ENCODE data around the gene CYTIP. TPM values are rescaled to one million over a fixed set of nuclear protein-coding genes. Genes with fewer than 3 reads are reported as not detected.

The CYTIP gene
- total RNA-seq, 1 experiment from 2014 or later = 0.57 TPM

DNA sequence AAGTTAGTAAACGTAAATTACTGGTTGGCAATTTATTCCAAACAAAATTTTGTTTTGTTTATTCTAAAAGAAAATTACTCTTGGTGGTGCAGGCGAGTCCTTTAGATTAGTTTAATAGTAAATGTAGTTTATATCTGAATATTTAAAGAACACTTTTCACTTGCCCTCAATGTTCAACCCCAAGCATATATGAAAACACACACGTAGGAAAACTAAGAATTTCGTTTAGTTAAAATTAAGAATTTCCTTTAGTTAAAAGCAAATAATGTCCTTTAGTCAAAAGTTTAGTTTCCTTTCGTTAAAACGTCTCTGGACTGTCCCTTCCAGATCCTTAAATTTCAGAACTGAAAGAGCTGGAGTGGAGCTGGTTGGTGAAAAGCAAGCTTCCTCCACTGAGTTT lies 19.1 kb upstream of the CYTIP start:
- ATAC-seq (no peak), DNase-seq (ENCODE audit: low read depth, low spot score) (no peak)
- Histone ChIP-seq H3K27ac (ENCODE audit: low read length) (no peak overlapping the region), H3K4me1 (ENCODE audit: control insufficient read depth, insufficient read depth, low read length) (no peaks in the 10 kb centered on the region), H3K27me3 (ENCODE audit: control insufficient read depth, insufficient read depth, low read length) (no peaks in the 10 kb centered on the region), H3K9me3 (ENCODE audit: control insufficient read depth, insufficient read depth, low read depth, low read length) (no peaks in the 10 kb centered on the region), H3K36me3 (ENCODE audit: control insufficient read depth, insufficient read depth, low read length) (no peaks in the 10 kb centered on the region; the same call in 1 of the 2 replicates), H3K4me3 (ENCODE audit: low read depth in 2 of 2, low read length in 2 of 2) (no peak overlapping the region)
- TF ChIP-seq POLR2AphosphoS5 (IDR thresholded peaks at IDR 0.05; ENCODE audit: low read depth, low read length) = no peak
- ChIA-PET POLR2A (no interaction called here), CTCF (no interaction called here)
- intact Hi-C loops (cut with micrococcal nuclease; ENCODE audit: unreplicated experiment) = no loop called here
- in situ Hi-C loops (cut with HindIII; ENCODE audit: low pct_unique_long_range_greater_than_20kb, low sequenced_read_pairs) = no loop called here
- no TSS peak for BruUV-seq (replicated peaks)

DNA sequence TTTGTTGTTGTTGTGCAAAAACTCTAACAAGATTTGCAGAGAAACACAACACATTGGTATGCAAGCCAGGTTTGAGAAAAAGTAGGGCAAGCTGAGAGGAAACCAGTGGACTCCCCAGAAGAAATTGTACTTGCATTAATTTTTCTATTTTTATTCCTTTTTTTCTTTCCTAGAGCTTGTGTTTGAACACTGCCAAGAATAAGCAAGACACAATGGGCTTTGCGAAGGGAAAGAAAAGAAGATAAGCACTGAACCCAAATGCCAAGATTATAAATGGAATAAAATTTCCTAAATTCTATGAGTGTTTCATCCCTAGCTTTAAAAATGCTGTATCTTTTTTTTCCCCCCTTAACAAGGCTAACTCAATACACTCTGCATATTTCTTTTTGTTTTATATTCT lies 17.0 kb upstream of the CYTIP start:
- no TSS peak for BruUV-seq (replicated peaks)
- no peaks in the 10 kb centered on the region for H3K9me3 ChIP-seq (ENCODE audit: control insufficient read depth, insufficient read depth, low read depth, low read length)
- H3K4me3 ChIP-seq (ENCODE audit: low read depth in 2 of 2, low read length in 2 of 2) = no peak overlapping the region
- TF ChIP-seq, protein P1, sequence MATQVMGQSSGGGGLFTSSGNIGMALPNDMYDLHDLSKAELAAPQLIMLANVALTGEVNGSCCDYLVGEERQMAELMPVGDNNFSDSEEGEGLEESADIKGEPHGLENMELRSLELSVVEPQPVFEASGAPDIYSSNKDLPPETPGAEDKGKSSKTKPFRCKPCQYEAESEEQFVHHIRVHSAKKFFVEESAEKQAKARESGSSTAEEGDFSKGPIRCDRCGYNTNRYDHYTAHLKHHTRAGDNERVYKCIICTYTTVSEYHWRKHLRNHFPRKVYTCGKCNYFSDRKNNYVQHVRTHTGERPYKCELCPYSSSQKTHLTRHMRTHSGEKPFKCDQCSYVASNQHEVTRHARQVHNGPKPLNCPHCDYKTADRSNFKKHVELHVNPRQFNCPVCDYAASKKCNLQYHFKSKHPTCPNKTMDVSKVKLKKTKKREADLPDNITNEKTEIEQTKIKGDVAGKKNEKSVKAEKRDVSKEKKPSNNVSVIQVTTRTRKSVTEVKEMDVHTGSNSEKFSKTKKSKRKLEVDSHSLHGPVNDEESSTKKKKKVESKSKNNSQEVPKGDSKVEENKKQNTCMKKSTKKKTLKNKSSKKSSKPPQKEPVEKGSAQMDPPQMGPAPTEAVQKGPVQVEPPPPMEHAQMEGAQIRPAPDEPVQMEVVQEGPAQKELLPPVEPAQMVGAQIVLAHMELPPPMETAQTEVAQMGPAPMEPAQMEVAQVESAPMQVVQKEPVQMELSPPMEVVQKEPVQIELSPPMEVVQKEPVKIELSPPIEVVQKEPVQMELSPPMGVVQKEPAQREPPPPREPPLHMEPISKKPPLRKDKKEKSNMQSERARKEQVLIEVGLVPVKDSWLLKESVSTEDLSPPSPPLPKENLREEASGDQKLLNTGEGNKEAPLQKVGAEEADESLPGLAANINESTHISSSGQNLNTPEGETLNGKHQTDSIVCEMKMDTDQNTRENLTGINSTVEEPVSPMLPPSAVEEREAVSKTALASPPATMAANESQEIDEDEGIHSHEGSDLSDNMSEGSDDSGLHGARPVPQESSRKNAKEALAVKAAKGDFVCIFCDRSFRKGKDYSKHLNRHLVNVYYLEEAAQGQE (IDR thresholded peaks at IDR 0.05; ENCODE audit: insufficient read depth in 1 of 2, low read depth in 2 of 2, low read length in 1 of 2) = no peak
- TF ChIP-seq POLR2AphosphoS5 (IDR thresholded peaks at IDR 0.05; ENCODE audit: low read depth, low read length) = no peak
- TF ChIP-seq, protein P2, sequence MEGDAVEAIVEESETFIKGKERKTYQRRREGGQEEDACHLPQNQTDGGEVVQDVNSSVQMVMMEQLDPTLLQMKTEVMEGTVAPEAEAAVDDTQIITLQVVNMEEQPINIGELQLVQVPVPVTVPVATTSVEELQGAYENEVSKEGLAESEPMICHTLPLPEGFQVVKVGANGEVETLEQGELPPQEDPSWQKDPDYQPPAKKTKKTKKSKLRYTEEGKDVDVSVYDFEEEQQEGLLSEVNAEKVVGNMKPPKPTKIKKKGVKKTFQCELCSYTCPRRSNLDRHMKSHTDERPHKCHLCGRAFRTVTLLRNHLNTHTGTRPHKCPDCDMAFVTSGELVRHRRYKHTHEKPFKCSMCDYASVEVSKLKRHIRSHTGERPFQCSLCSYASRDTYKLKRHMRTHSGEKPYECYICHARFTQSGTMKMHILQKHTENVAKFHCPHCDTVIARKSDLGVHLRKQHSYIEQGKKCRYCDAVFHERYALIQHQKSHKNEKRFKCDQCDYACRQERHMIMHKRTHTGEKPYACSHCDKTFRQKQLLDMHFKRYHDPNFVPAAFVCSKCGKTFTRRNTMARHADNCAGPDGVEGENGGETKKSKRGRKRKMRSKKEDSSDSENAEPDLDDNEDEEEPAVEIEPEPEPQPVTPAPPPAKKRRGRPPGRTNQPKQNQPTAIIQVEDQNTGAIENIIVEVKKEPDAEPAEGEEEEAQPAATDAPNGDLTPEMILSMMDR (IDR thresholded peaks at IDR 0.05) = no peak
- no peak for TF ChIP-seq SIN3A (IDR thresholded peaks at IDR 0.05; ENCODE audit: borderline replicate concordance, insufficient read depth, low read depth, low read length)
- no peak for TF ChIP-seq TCF7L2 (IDR thresholded peaks at IDR 0.05; ENCODE audit: low read depth, low read length)
- intact Hi-C loops (cut with micrococcal nuclease; ENCODE audit: unreplicated experiment) = no loop called here
- H3K27ac ChIP-seq (ENCODE audit: low read length) = no peak overlapping the region
- ATAC-seq (no peak), DNase-seq (ENCODE audit: low read depth, low spot score) (no peak)
- ChIA-PET POLR2A (no interaction called here), CTCF (no interaction called here)
- in situ Hi-C loops (cut with HindIII; ENCODE audit: low pct_unique_long_range_greater_than_20kb, low sequenced_read_pairs) = no loop called here
- no peaks in the 10 kb centered on the region for H3K27me3 ChIP-seq (ENCODE audit: control insufficient read depth, insufficient read depth, low read length)
- no peaks in the 10 kb centered on the region; the same call in 1 of the 2 replicates for H3K36me3 ChIP-seq (ENCODE audit: control insufficient read depth, insufficient read depth, low read length)
- no peaks in the 10 kb centered on the region for H3K4me1 ChIP-seq (ENCODE audit: control insufficient read depth, insufficient read depth, low read length)

DNA sequence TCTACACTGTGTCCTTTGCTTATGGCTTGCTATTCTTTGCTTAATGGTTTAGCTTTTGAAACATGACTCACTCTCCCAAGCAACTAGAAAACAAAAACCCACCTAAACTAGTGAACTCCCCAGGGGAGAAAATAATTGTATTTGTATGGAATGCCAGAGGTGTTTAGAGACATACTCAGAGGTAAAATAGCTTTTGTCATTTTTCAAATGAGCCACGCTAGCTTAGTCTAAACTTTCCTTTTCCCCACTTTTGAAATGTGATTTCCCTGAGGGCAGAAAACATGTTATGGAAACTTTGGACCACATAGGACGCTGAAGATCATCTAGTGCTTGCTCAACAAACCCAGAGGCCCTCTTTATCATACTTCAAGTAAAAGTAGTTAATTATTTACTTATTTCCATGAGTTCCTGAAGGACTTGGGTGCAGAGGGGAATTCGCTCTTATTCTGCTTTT lies 16.5 kb upstream of the CYTIP start:
- H3K4me3 ChIP-seq (ENCODE audit: low read depth in 2 of 2, low read length in 2 of 2) = no peak overlapping the region
- H3K27ac ChIP-seq (ENCODE audit: low read length) = no peak overlapping the region
- CTCF ChIA-PET = no interaction called here
- ATAC-seq (no peak), DNase-seq (ENCODE audit: low read depth, low spot score) (no peak)
- no peaks in the 10 kb centered on the region for H3K4me1 ChIP-seq (ENCODE audit: control insufficient read depth, insufficient read depth, low read length)
- H3K9me3 ChIP-seq (ENCODE audit: control insufficient read depth, insufficient read depth, low read depth, low read length) = no peaks in the 10 kb centered on the region
- in situ Hi-C loops (cut with HindIII; ENCODE audit: low pct_unique_long_range_greater_than_20kb, low sequenced_read_pairs) (no loop called here), intact Hi-C loops (cut with micrococcal nuclease; ENCODE audit: unreplicated experiment) (no loop called here)
- TF ChIP-seq, protein P1 (IDR thresholded peaks at IDR 0.05; ENCODE audit: insufficient read depth in 1 of 2, low read depth in 2 of 2, low read length in 1 of 2) = no peak
- TF ChIP-seq POLR2AphosphoS5 (IDR thresholded peaks at IDR 0.05; ENCODE audit: low read depth, low read length) (no peak), SIN3A (IDR thresholded peaks at IDR 0.05; ENCODE audit: borderline replicate concordance, insufficient read depth, low read depth, low read length) (no peak), TCF7L2 (IDR thresholded peaks at IDR 0.05; ENCODE audit: low read depth, low read length) (no peak)
- TF ChIP-seq, protein P2 (IDR thresholded peaks at IDR 0.05) = no peak
- no TSS peak for BruUV-seq (replicated peaks)
- H3K27me3 ChIP-seq (ENCODE audit: control insufficient read depth, insufficient read depth, low read length) = no peaks in the 10 kb centered on the region
- H3K36me3 ChIP-seq (ENCODE audit: control insufficient read depth, insufficient read depth, low read length) = no peaks in the 10 kb centered on the region; the same call in 1 of the 2 replicates
- POLR2A ChIA-PET = no interaction called here

Data from Panc1 (cell line).